ENCODE results near the gene PDE4D.

DNA sequence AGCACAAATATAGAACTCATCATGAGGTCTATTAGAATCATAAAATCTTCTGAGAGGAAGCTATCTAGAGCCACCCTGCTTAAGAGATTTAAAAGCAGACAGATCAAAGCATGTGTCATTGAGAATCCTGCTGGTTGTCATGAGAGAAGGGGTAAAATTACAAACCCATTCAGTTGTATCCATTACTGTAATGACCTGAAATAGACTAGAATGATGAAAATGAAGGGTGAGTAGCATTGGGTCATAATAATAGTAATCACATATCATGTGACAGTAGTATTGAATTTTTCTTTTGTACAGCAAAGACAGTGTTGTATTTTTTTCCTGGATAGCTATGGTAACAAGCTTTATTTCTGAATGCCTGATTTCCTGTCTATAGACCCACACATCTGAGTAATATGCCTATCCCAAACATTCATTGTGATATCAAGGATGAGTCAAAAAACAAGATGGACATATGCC is 149.0 kb downstream of the PDE4D start:
- TF ChIP-seq, protein P1, sequence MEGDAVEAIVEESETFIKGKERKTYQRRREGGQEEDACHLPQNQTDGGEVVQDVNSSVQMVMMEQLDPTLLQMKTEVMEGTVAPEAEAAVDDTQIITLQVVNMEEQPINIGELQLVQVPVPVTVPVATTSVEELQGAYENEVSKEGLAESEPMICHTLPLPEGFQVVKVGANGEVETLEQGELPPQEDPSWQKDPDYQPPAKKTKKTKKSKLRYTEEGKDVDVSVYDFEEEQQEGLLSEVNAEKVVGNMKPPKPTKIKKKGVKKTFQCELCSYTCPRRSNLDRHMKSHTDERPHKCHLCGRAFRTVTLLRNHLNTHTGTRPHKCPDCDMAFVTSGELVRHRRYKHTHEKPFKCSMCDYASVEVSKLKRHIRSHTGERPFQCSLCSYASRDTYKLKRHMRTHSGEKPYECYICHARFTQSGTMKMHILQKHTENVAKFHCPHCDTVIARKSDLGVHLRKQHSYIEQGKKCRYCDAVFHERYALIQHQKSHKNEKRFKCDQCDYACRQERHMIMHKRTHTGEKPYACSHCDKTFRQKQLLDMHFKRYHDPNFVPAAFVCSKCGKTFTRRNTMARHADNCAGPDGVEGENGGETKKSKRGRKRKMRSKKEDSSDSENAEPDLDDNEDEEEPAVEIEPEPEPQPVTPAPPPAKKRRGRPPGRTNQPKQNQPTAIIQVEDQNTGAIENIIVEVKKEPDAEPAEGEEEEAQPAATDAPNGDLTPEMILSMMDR (conservative IDR thresholded peaks at IDR 0.05 in 1 of 2, IDR thresholded peaks at IDR 0.05 in 1 of 2; ENCODE audit: extremely low read depth in 1 of 2, insufficient read depth in 1 of 2, low read depth in 1 of 2, low read length in 2 of 2) = no peak
- no peak for TF ChIP-seq EZH2 (IDR thresholded peaks at IDR 0.05; ENCODE audit: borderline replicate concordance, low read length)
